ENCODE data around the gene RAPGEF2. TPM values are rescaled to one million over a fixed set of nuclear protein-coding genes. Genes with fewer than 3 reads are reported as not detected.
"Not testable (repeated sequence)": the region's sequence is repeated elsewhere in the genome, so short reads cannot be mapped to it uniquely, and the experiment has no call there.

The RAPGEF2 gene
- total and polyA plus RNA-seq, 7 experiments from 2014 or later, result 0.72 to 35.2 (median 20.7) TPM

DNA sequence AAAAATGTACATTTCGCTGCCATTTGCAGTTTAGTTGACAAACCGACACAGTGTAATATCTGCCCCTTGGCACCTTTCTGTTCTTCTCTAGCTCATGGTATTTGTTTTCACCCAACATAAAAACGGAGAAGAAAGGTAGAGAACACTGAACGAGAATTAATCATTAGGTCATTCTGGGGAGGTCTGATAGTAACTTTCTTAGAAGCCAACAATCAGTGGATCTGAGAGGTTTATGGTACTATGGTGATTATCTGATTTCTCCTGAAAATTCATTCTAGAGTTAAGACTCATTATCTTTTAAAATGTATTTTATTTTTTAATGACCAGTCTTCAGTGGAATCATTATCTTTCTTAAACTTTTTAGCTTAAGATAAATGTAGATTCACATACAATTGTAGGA is 8.5 kb downstream of the RAPGEF2 start:
- Histone ChIP-seq H3K4me1 (ENCODE audit: control insufficient read depth in 2 of 2, insufficient read depth in 2 of 2, low read length in 2 of 2) (peaks cover 0 to 3% of the 10 kb centered on the region in 2 donors), H3K27ac (ENCODE audit: low read depth, low read length) (no peak overlapping the region), H3K36me3 (ENCODE audit: control insufficient read depth in 2 of 3, insufficient read depth in 3 of 3, low read length in 3 of 3) (no peaks in the 10 kb centered on the region), H3K27me3 (ENCODE audit: control insufficient read depth in 2 of 2, insufficient read depth in 2 of 2, low read length in 2 of 2) (no peaks in the 10 kb centered on the region), H3K9me3 (ENCODE audit: control insufficient read depth in 2 of 3, low read length in 3 of 3) (no peaks in the 10 kb centered on the region), H3K4me3 (ENCODE audit: low read length) (no peak overlapping the region)
- H3K36me3 Mint-ChIP-seq, result peaks cover 0 to 13% (median 0%) of the 10 kb centered on the region in 5 donors
- no peak overlapping the region for H3K4me3 Mint-ChIP-seq
- H3K9me3 Mint-ChIP-seq, result no peaks in the 10 kb centered on the region
- POLR2A ChIA-PET, result interaction anchor here (1.0 kb wide), 1 partner anchor 9 kb away, joined by 3 read pairs; no protein-coding TSS in a partner anchor
- H3K27ac Mint-ChIP-seq, result no peak overlapping the region
- no peaks in the 10 kb centered on the region for H3K27me3 Mint-ChIP-seq
- ATAC-seq (peak; percentile 22), DNase-seq (no peak)
- intact Hi-C loops (cut with micrococcal nuclease), result no loop called here
- H3K4me1 Mint-ChIP-seq, result peaks cover 4 to 26% (median 15%) of the 10 kb centered on the region in 7 donors
- CTCF ChIA-PET, result interaction anchor here (0.9 kb wide), 1 partner anchor 160 kb away, joined by 3 read pairs; no protein-coding TSS in a partner anchor

DNA sequence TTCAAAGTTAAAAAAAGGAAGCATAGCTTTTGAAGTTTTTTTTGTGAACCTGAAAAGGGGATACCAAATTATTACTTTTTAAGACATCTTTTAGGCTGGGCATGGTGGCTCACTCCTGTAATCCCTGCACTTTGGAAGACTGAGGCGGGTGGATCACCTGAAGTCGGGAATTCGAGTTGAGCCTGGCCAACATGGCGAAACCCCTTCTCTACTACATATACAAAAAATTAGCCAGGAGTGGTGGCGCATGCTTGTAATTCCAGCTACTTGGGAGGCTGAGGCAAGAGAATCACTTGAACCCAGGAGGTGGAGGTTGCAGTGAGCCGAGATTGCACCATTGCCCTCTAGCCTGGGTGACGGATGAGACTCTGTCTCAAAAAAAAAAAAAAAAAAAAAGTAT is 10.5 kb downstream of the RAPGEF2 start:
- H3K9me3 ChIP-seq (ENCODE audit: control insufficient read depth in 2 of 3, low read length in 3 of 3); H3K4me1 ChIP-seq (ENCODE audit: control insufficient read depth in 2 of 2, insufficient read depth in 2 of 2, low read length in 2 of 2); H3K4me3 Mint-ChIP-seq; H3K27ac ChIP-seq (ENCODE audit: low read depth, low read length); H3K9me3 Mint-ChIP-seq; H3K27me3 Mint-ChIP-seq; H3K36me3 ChIP-seq (ENCODE audit: control insufficient read depth in 2 of 3, insufficient read depth in 3 of 3, low read length in 3 of 3); H3K27ac Mint-ChIP-seq; POLR2A ChIA-PET; CTCF ChIA-PET; ATAC-seq; H3K27me3 ChIP-seq (ENCODE audit: control insufficient read depth in 2 of 2, insufficient read depth in 2 of 2, low read length in 2 of 2); H3K4me3 ChIP-seq (ENCODE audit: low read length); intact Hi-C loops (cut with micrococcal nuclease); DNase-seq: not testable (repeated sequence)
- H3K4me1 Mint-ChIP-seq, result peaks cover 16 to 30% (median 22%) of the 10 kb centered on the region in 7 donors
- H3K36me3 Mint-ChIP-seq, result peaks cover 0 to 13% (median 0%) of the 10 kb centered on the region in 5 donors

- H3K27me3 ChIP-seq (ENCODE audit: control insufficient read depth in 2 of 2, insufficient read depth in 2 of 2, low read length in 2 of 2); CTCF ChIA-PET; H3K9me3 ChIP-seq (ENCODE audit: control insufficient read depth in 2 of 3, low read length in 3 of 3); H3K4me3 ChIP-seq (ENCODE audit: low read length); intact Hi-C loops (cut with micrococcal nuclease); H3K27me3 Mint-ChIP-seq; DNase-seq; H3K9me3 Mint-ChIP-seq; ATAC-seq; H3K4me3 Mint-ChIP-seq; H3K27ac ChIP-seq (ENCODE audit: low read depth, low read length); H3K36me3 ChIP-seq (ENCODE audit: control insufficient read depth in 2 of 3, insufficient read depth in 3 of 3, low read length in 3 of 3); H3K4me1 ChIP-seq (ENCODE audit: control insufficient read depth in 2 of 2, insufficient read depth in 2 of 2, low read length in 2 of 2): not testable (repeated sequence)
- POLR2A ChIA-PET, result interaction anchor here (0.6 kb wide), 1 partner anchor 10 kb away, joined by 5 read pairs; no protein-coding TSS in a partner anchor
- peaks cover 0 to 13% (median 0%) of the 10 kb centered on the region in 5 donors for H3K36me3 Mint-ChIP-seq
- H3K4me1 Mint-ChIP-seq, result peaks cover 10 to 32% (median 16%) of the 10 kb centered on the region in 7 donors
- peak overlapping the region in 1 of 9 donors; percentile 24 for H3K27ac Mint-ChIP-seq
These were observed 13.2 kb downstream of the RAPGEF2 start for GRCh38 chr4:159116098-159116497.

DNA sequence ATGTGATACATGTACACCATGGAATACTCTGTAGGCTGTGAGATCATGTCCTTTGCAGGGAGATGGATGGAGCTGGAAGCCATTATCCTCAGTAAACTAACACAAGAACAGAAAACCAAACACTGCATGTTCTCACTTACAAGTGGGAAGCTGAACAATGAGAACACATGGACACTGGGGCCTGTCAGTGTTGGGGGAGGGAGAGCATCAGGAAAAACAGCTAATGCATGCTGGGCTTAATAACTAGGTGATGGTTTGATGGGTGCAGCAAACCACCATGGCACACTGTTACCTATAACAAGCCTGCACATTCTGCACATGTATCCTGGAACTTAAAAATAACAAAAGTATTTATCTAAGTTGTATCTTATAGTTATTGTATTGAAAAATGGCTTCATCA is 13.8 kb downstream of the RAPGEF2 start:
- ATAC-seq; DNase-seq; POLR2A ChIA-PET; H3K36me3 ChIP-seq (ENCODE audit: control insufficient read depth in 2 of 3, insufficient read depth in 3 of 3, low read length in 3 of 3); H3K4me1 ChIP-seq (ENCODE audit: control insufficient read depth in 2 of 2, insufficient read depth in 2 of 2, low read length in 2 of 2); H3K27me3 Mint-ChIP-seq; H3K27me3 ChIP-seq (ENCODE audit: control insufficient read depth in 2 of 2, insufficient read depth in 2 of 2, low read length in 2 of 2); H3K9me3 Mint-ChIP-seq; H3K4me3 ChIP-seq (ENCODE audit: low read length); H3K27ac ChIP-seq (ENCODE audit: low read depth, low read length); H3K9me3 ChIP-seq (ENCODE audit: control insufficient read depth in 2 of 3, low read length in 3 of 3); H3K4me3 Mint-ChIP-seq; CTCF ChIA-PET: not testable (repeated sequence)
- Mint-ChIP-seq H3K36me3 (peaks cover 0 to 13% (median 0%) of the 10 kb centered on the region in 5 donors), H3K27ac (peak overlapping the region in 3 of 9 donors; percentile 1 to 57 (median 20)), H3K4me1 (peaks cover 10 to 32% (median 16%) of the 10 kb centered on the region in 7 donors)
- intact Hi-C loops (cut with micrococcal nuclease), result loop anchor here in 1 of 2 donors (1.0 kb wide), 1 partner anchor 9 kb away; no protein-coding TSS in a partner anchor

- H3K36me3 ChIP-seq (ENCODE audit: control insufficient read depth in 2 of 3, insufficient read depth in 3 of 3, low read length in 3 of 3), result no peaks in the 10 kb centered on the region
- peaks cover 0 to 13% (median 0%) of the 10 kb centered on the region in 5 donors for H3K36me3 Mint-ChIP-seq
- intact Hi-C loops (cut with micrococcal nuclease), result loop anchor here in 1 of 2 donors (1.0 kb wide), 1 partner anchor 10 kb away; no protein-coding TSS in a partner anchor
- no peaks in the 10 kb centered on the region for H3K9me3 ChIP-seq (ENCODE audit: control insufficient read depth in 2 of 3, low read length in 3 of 3)
- POLR2A ChIA-PET, result no interaction called here
- H3K27ac Mint-ChIP-seq, result peak overlapping the region in 7 of 9 donors; percentile 1 to 57 (median 20)
- H3K4me1 Mint-ChIP-seq, result peaks cover 10 to 32% (median 16%) of the 10 kb centered on the region in 7 donors
- no peaks in the 10 kb centered on the region for H3K27me3 Mint-ChIP-seq
- no peak overlapping the region for H3K4me3 ChIP-seq (ENCODE audit: low read length)
- DNase-seq (no peak), ATAC-seq (no peak)
- H3K4me1 ChIP-seq (ENCODE audit: control insufficient read depth in 2 of 2, insufficient read depth in 2 of 2, low read length in 2 of 2), result peaks cover 6 to 8% of the 10 kb centered on the region in 2 donors
- H3K4me3 Mint-ChIP-seq, result no peak overlapping the region
- H3K27me3 ChIP-seq (ENCODE audit: control insufficient read depth in 2 of 2, insufficient read depth in 2 of 2, low read length in 2 of 2), result no peaks in the 10 kb centered on the region
- CTCF ChIA-PET, result no interaction called here
- no peaks in the 10 kb centered on the region for H3K9me3 Mint-ChIP-seq
- no peak overlapping the region for H3K27ac ChIP-seq (ENCODE audit: low read depth, low read length)
These were observed 14.7 kb downstream of the RAPGEF2 start for GRCh38 chr4:159117564-159117963.

- ATAC-seq, result peak; percentile 82
- no peaks in the 10 kb centered on the region for H3K9me3 Mint-ChIP-seq
- peaks cover 6 to 8% of the 10 kb centered on the region in 2 donors for H3K4me1 ChIP-seq (ENCODE audit: control insufficient read depth in 2 of 2, insufficient read depth in 2 of 2, low read length in 2 of 2)
These were observed 15.1 kb downstream of the RAPGEF2 start for GRCh38 chr4:159117968-159118367.

DNA sequence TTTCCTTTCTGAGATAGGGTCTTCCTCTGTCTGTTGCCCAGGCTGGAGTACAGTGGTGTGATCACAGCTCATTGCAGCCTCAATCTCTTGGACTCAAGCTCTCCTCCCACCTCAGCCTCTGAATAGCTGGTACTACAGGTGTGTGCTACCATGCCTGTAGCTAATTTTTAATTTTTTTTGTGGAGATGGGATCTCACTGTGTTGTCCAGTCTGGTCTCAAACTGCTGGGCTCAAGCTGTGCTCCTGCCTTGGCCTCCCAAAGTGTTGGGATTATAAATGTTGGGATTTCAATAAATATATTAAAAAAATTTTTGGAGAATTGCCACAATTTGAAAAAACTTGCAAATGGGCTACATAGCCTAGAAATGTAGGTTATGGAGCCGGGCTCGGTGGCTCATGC is 18.5 kb downstream of the RAPGEF2 start:
- intact Hi-C loops (cut with micrococcal nuclease), result no loop called here
- Histone ChIP-seq H3K36me3 (ENCODE audit: control insufficient read depth in 2 of 3, insufficient read depth in 3 of 3, low read length in 3 of 3) (no peaks in the 10 kb centered on the region), H3K4me3 (ENCODE audit: low read length) (no peak overlapping the region), H3K4me1 (ENCODE audit: control insufficient read depth in 2 of 2, insufficient read depth in 2 of 2, low read length in 2 of 2) (peaks cover 6 to 8% of the 10 kb centered on the region in 2 donors), H3K27me3 (ENCODE audit: control insufficient read depth in 2 of 2, insufficient read depth in 2 of 2, low read length in 2 of 2) (no peaks in the 10 kb centered on the region), H3K9me3 (ENCODE audit: control insufficient read depth in 2 of 3, low read length in 3 of 3) (no peaks in the 10 kb centered on the region), H3K27ac (ENCODE audit: low read depth, low read length) (no peak overlapping the region)
- H3K4me1 Mint-ChIP-seq, result peaks cover 9 to 37% (median 16%) of the 10 kb centered on the region in 7 donors
- ATAC-seq (no peak), DNase-seq (no peak)
- ChIA-PET CTCF (no interaction called here), POLR2A (interaction anchor here (0.7 kb wide), 1 partner anchor 18 kb away, joined by 4 read pairs; no protein-coding TSS in a partner anchor)
- H3K27me3 Mint-ChIP-seq, result no peaks in the 10 kb centered on the region
- no peak overlapping the region for H3K4me3 Mint-ChIP-seq
- no peak overlapping the region for H3K27ac Mint-ChIP-seq
- H3K36me3 Mint-ChIP-seq, result peaks cover 0 to 8% (median 0%) of the 10 kb centered on the region in 5 donors
- H3K9me3 Mint-ChIP-seq, result no peaks in the 10 kb centered on the region

More at GRCh38 chr4:159117968-159118367, 15.1 kb downstream of the RAPGEF2 start:
- peak in 1 of 9 donors; percentile 4 for DNase-seq
- Histone ChIP-seq H3K27me3 (ENCODE audit: control insufficient read depth in 2 of 2, insufficient read depth in 2 of 2, low read length in 2 of 2) (no peaks in the 10 kb centered on the region), H3K9me3 (ENCODE audit: control insufficient read depth in 2 of 3, low read length in 3 of 3) (no peaks in the 10 kb centered on the region), H3K4me3 (ENCODE audit: low read length) (no peak overlapping the region), H3K27ac (ENCODE audit: low read depth, low read length) (no peak overlapping the region), H3K36me3 (ENCODE audit: control insufficient read depth in 2 of 3, insufficient read depth in 3 of 3, low read length in 3 of 3) (no peaks in the 10 kb centered on the region)
- POLR2A ChIA-PET, result no interaction called here
- Mint-ChIP-seq H3K4me3 (peak overlapping the region in 1 of 10 donors; percentile 2), H3K36me3 (peaks cover 0 to 11% (median 0%) of the 10 kb centered on the region in 5 donors), H3K4me1 (peaks cover 10 to 32% (median 16%) of the 10 kb centered on the region in 7 donors), H3K27me3 (no peaks in the 10 kb centered on the region), H3K27ac (peak overlapping the region in 3 of 9 donors; percentile 29 to 56 (median 55))
- intact Hi-C loops (cut with micrococcal nuclease), result loop anchor here in 1 of 2 donors (1.0 kb wide), 1 partner anchor 11 kb away; no protein-coding TSS in a partner anchor
- CTCF ChIA-PET, result no interaction called here
